ENCODE data around the gene TRIM45.
"Not testable (repeated sequence)": the region's sequence is repeated elsewhere in the genome, so short reads cannot be mapped to it uniquely, and the experiment has no call there.

Gene TRIM45

GRCh38 chr1:117130526-117130925 is 9.0 kb upstream of the TRIM45 start:
- no peak for DNase-seq (ENCODE audit: low spot score)

- peak; percentile 26 for DNase-seq (ENCODE audit: low spot score)
Measured at GRCh38 chr1:117128323-117129079, 7.0 kb upstream of the TRIM45 start.

GRCh38 chr1:117127795-117128194 is 6.2 kb upstream of the TRIM45 start:
- no peak for DNase-seq (ENCODE audit: low spot score)

DNA sequence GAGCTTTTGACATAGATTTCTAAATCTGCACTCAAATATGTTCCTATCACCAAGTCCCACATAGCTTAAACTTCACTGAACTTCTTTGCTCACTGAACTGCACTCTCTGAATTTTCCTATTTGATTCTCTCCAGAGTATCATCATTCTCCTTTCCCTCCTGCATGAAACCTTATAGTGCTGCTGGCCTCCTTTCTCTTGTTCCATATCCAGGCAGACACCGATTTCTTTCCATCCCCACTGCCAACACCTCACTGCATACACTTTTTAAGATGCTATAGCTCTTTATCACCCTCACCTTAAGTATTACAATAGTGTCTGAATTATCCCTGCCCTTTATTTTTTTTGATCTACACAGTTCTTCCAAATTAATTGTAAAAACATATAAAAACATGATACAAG is 3.1 kb upstream of the TRIM45 start:
- no peak for DNase-seq (ENCODE audit: low spot score)

- DNase-seq (ENCODE audit: low spot score), result no peak
Measured at GRCh38 chr1:117123274-117123673, 1.7 kb upstream of the TRIM45 start.

GRCh38 chr1:117122330-117123025 is 929 bp upstream of the TRIM45 start:
- DNase-seq (ENCODE audit: low spot score), result peak; percentile 16

- DNase-seq (ENCODE audit: low spot score), result no peak
Measured at GRCh38 chr1:117120774-117121588, 568 bp downstream of the TRIM45 start.

DNA sequence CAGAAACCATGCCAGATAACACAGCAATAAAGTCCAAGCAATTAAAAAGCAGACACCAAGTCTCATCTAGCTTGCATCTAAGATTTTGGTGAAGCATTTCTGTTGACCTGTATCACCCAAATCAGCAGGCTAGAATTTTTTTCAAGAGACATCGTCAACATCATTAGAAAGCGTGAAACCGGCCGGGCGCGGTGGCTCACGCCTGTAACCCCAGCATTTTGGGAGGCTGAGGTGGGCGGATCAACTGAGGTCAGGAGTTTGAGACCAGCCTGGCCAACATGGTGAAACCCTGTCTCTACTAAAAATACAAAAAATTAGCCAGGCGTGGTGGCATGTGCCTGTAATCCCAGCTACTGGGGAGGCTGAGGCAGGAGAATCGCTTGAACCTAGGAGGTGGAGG is 2.4 kb downstream of the TRIM45 start:
- DNase-seq (ENCODE audit: low spot score), result not testable (repeated sequence)

DNA sequence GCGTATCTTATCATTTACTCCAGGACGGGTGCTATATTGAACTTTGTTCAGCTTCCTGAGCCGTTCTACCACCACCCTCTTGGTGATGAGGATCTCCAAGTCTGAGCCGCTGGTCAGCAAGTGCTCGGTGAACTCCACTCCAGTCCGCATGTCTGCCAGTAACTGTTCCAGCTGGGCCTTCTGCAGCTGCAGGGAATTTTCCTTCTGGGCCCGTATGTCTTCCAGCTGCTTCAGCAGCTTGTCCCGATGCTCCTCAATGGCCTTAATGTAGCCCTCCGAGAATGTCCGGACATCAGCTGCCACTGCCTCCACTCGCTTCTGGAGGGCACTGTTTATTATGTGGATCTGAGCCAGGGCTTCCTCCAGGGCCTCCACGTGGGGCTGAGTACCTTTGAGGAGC is 3.4 kb downstream of the TRIM45 start:
- DNase-seq (ENCODE audit: low spot score), result no peak

GRCh38 chr1:117117697-117118096 is 3.9 kb downstream of the TRIM45 start:
- DNase-seq (ENCODE audit: low spot score), result no peak

- no peak for DNase-seq (ENCODE audit: low spot score)
Measured at GRCh38 chr1:117116784-117117130, 4.8 kb downstream of the TRIM45 start.

DNA sequence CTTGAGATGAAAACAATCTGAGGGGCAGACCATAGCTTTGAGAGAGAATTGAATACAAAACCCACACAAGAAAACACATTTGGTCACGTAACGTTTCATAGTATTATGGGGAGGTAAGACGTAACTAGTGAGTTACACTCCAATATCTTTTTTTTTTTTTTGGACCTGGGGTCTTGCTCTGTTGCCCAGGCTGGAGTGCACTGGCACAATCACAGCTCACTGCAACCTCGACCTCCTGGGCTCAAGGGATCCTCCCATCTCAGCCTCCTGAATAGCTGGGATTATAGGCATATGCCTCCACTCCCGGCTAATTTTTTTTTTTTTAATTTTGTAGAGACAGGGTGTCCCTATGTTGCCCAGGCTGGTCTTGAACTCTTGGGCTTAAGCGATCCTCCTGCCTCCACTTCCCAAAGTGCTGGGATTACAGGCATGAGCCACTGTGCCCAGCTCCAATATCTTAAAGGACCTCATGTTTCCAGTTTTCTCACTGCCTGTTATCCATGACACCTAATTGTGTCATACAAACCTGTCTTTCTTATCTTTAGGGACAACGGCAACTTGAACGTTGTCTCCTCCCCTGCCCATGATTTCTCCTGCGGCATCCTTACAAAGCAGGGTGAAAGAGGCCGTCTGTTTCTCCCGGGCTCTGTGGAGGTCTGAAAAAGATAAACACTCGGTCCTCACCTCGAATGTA is 5.3 kb downstream of the TRIM45 start:
- no peak for DNase-seq (ENCODE audit: low spot score)

DNA sequence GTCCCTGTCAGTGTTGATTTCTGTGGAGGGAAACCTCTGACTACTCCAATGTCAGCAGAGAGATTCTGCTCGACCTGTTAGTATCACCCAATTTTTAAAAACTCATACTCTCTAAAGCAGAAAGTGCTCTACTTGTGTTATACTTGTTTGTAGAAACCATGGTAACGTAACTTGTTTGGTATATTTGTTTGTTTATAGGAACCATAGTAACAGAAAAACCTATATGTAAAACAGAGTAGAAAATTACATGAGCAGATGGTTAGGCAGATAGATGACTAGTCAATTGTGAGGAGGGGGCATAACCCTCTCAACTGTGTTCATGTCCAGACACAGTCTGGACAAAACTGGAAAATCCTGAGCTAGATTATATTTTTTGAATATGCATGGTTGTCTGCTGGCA is 6.7 kb downstream of the TRIM45 start:
- DNase-seq (ENCODE audit: low spot score), result no peak

DNA sequence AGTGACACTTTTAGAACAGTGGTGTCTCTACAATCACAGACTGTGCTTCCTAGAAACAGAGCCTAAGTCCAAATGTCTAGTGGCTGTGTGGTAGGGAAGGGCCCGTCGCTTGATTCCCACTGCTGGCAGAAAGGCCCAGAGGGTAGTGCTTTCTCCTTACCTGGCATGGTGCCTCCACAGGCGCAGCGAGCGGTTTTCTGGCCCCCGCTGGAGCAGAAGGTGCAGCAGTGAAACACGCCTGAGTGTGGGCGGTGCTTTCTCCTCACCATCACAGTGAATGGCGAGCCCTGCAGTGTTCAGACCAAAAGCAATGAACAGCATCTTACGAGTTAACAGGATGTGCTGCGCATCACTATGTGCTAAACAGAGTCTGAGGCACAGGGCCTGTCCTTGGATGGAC is 8.3 kb downstream of the TRIM45 start:
- DNase-seq (ENCODE audit: low spot score), result no peak

DNA sequence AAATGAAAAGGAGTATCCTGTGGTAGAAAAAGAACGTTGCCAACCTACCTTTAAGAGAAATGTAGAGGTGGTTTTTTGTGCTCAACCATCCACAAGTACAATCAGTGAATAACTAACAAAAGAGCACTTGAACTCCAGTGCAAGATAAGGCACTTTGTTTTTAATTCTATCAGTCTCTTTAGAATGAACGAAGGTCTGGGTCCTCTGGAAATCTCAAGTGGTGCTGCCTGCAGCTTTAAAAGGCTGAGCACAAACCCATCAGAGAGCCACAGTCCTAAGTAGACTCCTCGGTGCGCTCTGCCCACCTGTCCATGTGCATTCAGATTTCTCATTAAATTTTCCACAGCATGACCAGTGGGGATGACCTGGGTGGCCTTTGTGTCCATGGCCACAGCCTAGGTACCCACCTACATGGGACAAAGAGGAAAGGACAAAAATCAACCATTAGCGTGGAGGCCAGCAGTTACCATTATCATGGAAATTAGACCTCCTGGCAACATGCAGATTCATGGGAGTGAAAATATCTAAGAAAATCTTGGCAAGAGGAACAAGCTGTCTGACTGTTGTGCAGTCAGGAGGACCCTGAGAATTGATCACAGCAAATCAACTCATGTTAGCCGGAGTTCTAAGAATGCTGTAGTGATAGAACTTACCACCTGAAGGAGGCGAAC is 9.4 kb downstream of the TRIM45 start:
- no peak for DNase-seq (ENCODE audit: low spot score)

DNA sequence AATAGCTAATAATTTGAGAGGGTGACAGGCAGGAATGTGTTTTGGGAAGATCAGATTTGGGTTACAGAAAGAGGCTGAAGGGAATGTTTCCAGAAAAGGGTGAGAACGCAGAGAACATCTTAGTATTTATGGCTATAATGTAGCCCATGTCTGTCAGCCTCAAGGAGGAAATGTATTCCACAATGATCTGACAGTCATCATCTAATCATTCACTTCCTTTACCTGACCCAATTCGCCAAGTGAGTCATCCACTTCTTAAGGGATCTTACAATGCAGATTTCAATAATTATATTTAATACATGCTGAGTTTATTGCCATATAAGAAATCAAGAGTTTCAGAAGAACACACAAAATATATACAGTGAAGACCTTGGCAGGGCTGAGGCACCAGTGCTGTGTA is 10.8 kb downstream of the TRIM45 start:
- DNase-seq (ENCODE audit: low spot score), result no peak

DNA sequence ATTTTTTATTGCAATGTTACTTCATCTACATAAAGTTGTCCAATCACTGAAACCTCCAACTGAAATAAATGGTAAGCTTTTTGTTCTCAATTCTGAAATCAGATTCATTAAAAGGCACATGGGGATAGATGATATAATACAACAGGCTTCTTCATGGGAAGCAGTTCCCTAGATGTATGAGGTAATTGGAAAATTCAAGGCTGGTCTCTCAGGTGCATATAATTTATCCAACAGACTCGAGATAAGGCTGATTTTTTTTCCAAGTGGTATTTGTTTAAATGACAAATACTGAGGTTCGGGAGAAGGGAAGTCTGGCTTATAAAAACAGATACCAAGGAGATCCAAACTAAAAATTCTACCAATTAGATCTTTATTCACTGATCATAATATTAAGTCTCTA is 14.2 kb downstream of the TRIM45 start:
- no peak for DNase-seq (ENCODE audit: low spot score)

GRCh38 chr1:117106478-117106877 is 15.1 kb downstream of the TRIM45 start:
- no peak for DNase-seq (ENCODE audit: low spot score)

- no peak for DNase-seq (ENCODE audit: low spot score)
Measured at GRCh38 chr1:117105722-117106121, 15.8 kb downstream of the TRIM45 start.

GRCh38 chr1:117104986-117105385 is 16.6 kb downstream of the TRIM45 start:
- DNase-seq (ENCODE audit: low spot score), result no peak

DNA sequence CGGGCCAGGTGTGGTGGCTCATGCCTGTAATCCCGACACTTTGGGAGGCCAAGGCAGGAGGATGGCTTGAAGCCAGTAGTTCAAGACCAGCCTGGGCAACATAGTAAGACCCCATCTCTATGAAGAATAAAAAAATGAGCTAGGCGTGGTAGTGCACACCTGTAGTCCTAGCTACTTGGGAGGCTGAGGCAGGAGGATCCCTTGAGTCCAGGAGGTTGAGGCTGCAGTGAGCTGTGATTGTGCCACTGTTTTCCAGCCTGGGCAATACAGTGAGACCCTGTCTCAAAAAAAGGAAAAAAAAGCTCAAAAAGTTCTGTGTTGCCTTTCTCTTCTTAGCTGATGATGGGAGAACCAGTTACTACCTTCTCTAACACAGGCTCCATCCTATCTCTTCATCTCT is 19.7 kb downstream of the TRIM45 start:
- not testable (repeated sequence) for DNase-seq (ENCODE audit: low spot score)
